Measurements from ENCODE around the gene TTC39B.

DNA sequence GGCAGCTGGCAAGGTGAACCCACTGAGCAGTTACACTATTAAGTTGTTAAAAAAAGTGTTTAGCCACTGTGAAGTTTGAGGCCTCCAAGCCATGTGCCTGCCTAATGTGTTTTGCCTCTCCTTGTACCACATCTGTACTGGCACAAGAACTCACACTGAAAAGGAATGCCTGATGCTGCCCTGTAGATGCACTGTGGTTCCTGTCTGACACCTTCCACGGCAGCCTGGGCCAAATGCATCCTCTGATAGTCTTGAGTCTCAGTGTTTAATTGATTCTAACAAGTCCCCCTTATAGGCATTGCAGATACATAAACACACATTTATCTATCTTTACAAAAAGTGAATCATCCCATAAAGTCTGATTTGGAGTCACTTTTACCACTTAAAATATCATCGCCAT lies 169.9 kb downstream of the TTC39B start:
- no peak for TF ChIP-seq EZH2 (optimal IDR thresholded peaks at IDR 0.05; ENCODE audit: low read depth, low read length)
- no peak for TF ChIP-seq EZH2phosphoT487 (IDR thresholded peaks at IDR 0.05; ENCODE audit: low read length)
- TF ChIP-seq, protein P1, sequence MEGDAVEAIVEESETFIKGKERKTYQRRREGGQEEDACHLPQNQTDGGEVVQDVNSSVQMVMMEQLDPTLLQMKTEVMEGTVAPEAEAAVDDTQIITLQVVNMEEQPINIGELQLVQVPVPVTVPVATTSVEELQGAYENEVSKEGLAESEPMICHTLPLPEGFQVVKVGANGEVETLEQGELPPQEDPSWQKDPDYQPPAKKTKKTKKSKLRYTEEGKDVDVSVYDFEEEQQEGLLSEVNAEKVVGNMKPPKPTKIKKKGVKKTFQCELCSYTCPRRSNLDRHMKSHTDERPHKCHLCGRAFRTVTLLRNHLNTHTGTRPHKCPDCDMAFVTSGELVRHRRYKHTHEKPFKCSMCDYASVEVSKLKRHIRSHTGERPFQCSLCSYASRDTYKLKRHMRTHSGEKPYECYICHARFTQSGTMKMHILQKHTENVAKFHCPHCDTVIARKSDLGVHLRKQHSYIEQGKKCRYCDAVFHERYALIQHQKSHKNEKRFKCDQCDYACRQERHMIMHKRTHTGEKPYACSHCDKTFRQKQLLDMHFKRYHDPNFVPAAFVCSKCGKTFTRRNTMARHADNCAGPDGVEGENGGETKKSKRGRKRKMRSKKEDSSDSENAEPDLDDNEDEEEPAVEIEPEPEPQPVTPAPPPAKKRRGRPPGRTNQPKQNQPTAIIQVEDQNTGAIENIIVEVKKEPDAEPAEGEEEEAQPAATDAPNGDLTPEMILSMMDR (IDR thresholded peaks at IDR 0.05; ENCODE audit: low read length), result no peak

Data from MM.1S (cell line).